Measurements from ENCODE around the gene SLBP.

Gene SLBP

GRCh38 chr4:1647432-1647831 lies 64.7 kb downstream of the SLBP start:
- no peak for DNase-seq

GRCh38 chr4:1646690-1647089 lies 65.4 kb downstream of the SLBP start:
- no peak for DNase-seq

- no peak for DNase-seq
These were observed 67.0 kb downstream of the SLBP start for GRCh38 chr4:1644891-1645657.

GRCh38 chr4:1643971-1644735 lies 68.0 kb downstream of the SLBP start:
- no peak for DNase-seq
